GM12875 (cell line): ENCODE data around the gene MRNIP.

Experiments
- H3K4me3 ChIP-seq: one replicate; pipeline ENCODE4 v1.5.1; 2011; ENCODE audit warnings: low read depth, low read length, control low read depth
- CTCF ChIP-seq: IDR thresholded peaks from 2 replicates; pipeline ENCODE4 v1.5.1; 2011; ENCODE audit warnings: low read depth, mild to moderate bottlenecking, control low read depth, inconsistent platforms, low read length, moderate library complexity, borderline replicate concordance; ENCODE audit not compliant: insufficient read depth

The MRNIP gene

GRCh38 chr5:179866241-179867078 is 7.8 kb upstream of the MRNIP start:
- H3K4me3 ChIP-seq, result no peak overlapping the region
- TF ChIP-seq CTCF, result peak; percentile 30; the same call in 1 of the 2 replicates

- H3K4me3 ChIP-seq, result no peak overlapping the region
- no peak for TF ChIP-seq CTCF
These were observed 7.0 kb upstream of the MRNIP start for GRCh38 chr5:179865491-179866240.

- TF ChIP-seq CTCF, result no peak
- no peak overlapping the region for H3K4me3 ChIP-seq
These were observed 6.1 kb upstream of the MRNIP start for GRCh38 chr5:179864686-179865085.

- H3K4me3 ChIP-seq, result no peak overlapping the region
- no peak for TF ChIP-seq CTCF
These were observed 5.0 kb upstream of the MRNIP start for GRCh38 chr5:179863449-179864085.

- H3K4me3 ChIP-seq, result no peak overlapping the region
- TF ChIP-seq CTCF, result no peak
These were observed 4.3 kb upstream of the MRNIP start for GRCh38 chr5:179862891-179863290.

- H3K4me3 ChIP-seq, result no peak overlapping the region
- no peak for TF ChIP-seq CTCF
These were observed 3.7 kb upstream of the MRNIP start for GRCh38 chr5:179862296-179862695.
